MM.1S (cell line): ENCODE data around the gene NPR2.

Source experiments
- EZH2 ChIP-seq: fragments of 300-600 bp; sonication (generic); optimal IDR thresholded peaks from 2 replicates; pipeline ENCODE3; 2017; ENCODE audit warnings: low read depth, mild to moderate bottlenecking, antibody characterized with exemption, low read length, mixed read lengths
- TF ChIP-seq, protein P1 (sequence below): fragments of 300-600 bp; sonication (generic); IDR thresholded peaks from 2 replicates; pipeline ENCODE4 v1.5.1; 2016; ENCODE audit warnings: antibody characterized with exemption, low read length, mixed read lengths

GRCh38 chr9:35749515-35750255 is 41.7 kb upstream of the NPR2 start:
- TF ChIP-seq, protein P1, sequence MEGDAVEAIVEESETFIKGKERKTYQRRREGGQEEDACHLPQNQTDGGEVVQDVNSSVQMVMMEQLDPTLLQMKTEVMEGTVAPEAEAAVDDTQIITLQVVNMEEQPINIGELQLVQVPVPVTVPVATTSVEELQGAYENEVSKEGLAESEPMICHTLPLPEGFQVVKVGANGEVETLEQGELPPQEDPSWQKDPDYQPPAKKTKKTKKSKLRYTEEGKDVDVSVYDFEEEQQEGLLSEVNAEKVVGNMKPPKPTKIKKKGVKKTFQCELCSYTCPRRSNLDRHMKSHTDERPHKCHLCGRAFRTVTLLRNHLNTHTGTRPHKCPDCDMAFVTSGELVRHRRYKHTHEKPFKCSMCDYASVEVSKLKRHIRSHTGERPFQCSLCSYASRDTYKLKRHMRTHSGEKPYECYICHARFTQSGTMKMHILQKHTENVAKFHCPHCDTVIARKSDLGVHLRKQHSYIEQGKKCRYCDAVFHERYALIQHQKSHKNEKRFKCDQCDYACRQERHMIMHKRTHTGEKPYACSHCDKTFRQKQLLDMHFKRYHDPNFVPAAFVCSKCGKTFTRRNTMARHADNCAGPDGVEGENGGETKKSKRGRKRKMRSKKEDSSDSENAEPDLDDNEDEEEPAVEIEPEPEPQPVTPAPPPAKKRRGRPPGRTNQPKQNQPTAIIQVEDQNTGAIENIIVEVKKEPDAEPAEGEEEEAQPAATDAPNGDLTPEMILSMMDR: no peak
- no peak for TF ChIP-seq EZH2
